Activated T-cell treated with anti-CD3 and anti-CD28 coated beads, Interleukin-2, amount 50 U/mL, for 4 hours (primary cell): Measurements from ENCODE around the gene FAM149A. TPM values are rescaled to one million over a fixed set of nuclear protein-coding genes. Genes with fewer than 3 reads are reported as not detected.

Experiments
- ATAC-seq, 2 donors: fragments of 200-7000 bp; cut with Tn5 transposase; one replicate each; pipeline ENCODE4 v1.10.0; 2021
- DNase-seq: peaks from one replicate; pipeline ENCODE4 v3.0.0-alpha.2; 2020
- H3K27me3 Mint-ChIP-seq: one replicate; pipeline ENCODE4 v1.8.0; 2021; ENCODE audit warnings: low read depth, mixed read lengths
- H3K36me3 Mint-ChIP-seq: one replicate; pipeline ENCODE4 v1.8.0; 2022; ENCODE audit warnings: mixed read lengths; ENCODE audit not compliant: insufficient read depth
- H3K4me1 Mint-ChIP-seq: one replicate; pipeline ENCODE4 v1.8.0; 2021; ENCODE audit warnings: low read depth, mixed read lengths
- H3K4me3 Mint-ChIP-seq: one replicate; pipeline ENCODE4 v1.8.0; 2021; ENCODE audit warnings: mild to moderate bottlenecking, moderate library complexity, mixed read lengths
- H3K9me3 Mint-ChIP-seq: one replicate; pipeline ENCODE4 v1.8.0; 2021; ENCODE audit warnings: mixed read lengths
- total RNA-seq, 3 donors: library from RNA; stranded (reverse); gene quantifications; one replicate each; pipeline ENCODE4 v1.2.1, GENCODE V29; 2021

Gene FAM149A
- total RNA-seq, 3 donors from 2014 or later = 0.90 to 1.2 TPM; not detected in 1

GRCh38 chr4:186131935-186132334 is 27.4 kb downstream of the FAM149A start:
- Mint-ChIP-seq H3K27me3 (peaks cover 21% of the 10 kb centered on the region), H3K4me3 (no peak overlapping the region), H3K36me3 (no peaks in the 10 kb centered on the region), H3K9me3 (no peaks in the 10 kb centered on the region), H3K4me1 (no peaks in the 10 kb centered on the region)
- no peak for ATAC-seq
- DNase-seq = no peak

GRCh38 chr4:186132577-186133242 is 28.2 kb downstream of the FAM149A start:
- ATAC-seq (peak; percentile 48 to 71), DNase-seq (no peak)
- Mint-ChIP-seq H3K4me3 (no peak overlapping the region), H3K27me3 (peaks cover 19% of the 10 kb centered on the region), H3K4me1 (no peaks in the 10 kb centered on the region), H3K9me3 (no peaks in the 10 kb centered on the region), H3K36me3 (no peaks in the 10 kb centered on the region)

GRCh38 chr4:186134257-186134656 is 29.8 kb downstream of the FAM149A start:
- ATAC-seq (peak in 1 of 2 donors; percentile 34), DNase-seq (no peak)
- H3K4me3 Mint-ChIP-seq = no peak overlapping the region
- no peaks in the 10 kb centered on the region for H3K36me3 Mint-ChIP-seq
- no peaks in the 10 kb centered on the region for H3K9me3 Mint-ChIP-seq
- peaks cover 14% of the 10 kb centered on the region for H3K27me3 Mint-ChIP-seq
- H3K4me1 Mint-ChIP-seq = no peaks in the 10 kb centered on the region

- DNase-seq = no peak
- no peak overlapping the region for H3K4me3 Mint-ChIP-seq
Measured at GRCh38 chr4:186134861-186135260, 30.4 kb downstream of the FAM149A start.

GRCh38 chr4:186137196-186137794 is 32.8 kb downstream of the FAM149A start:
- no peaks in the 10 kb centered on the region for H3K9me3 Mint-ChIP-seq
- H3K4me3 Mint-ChIP-seq = no peak overlapping the region
- ATAC-seq (no peak), DNase-seq (no peak)
- no peaks in the 10 kb centered on the region for H3K4me1 Mint-ChIP-seq
- no peaks in the 10 kb centered on the region for H3K36me3 Mint-ChIP-seq
- peaks cover 8% of the 10 kb centered on the region for H3K27me3 Mint-ChIP-seq

More at GRCh38 chr4:186134861-186135260, 30.4 kb downstream of the FAM149A start:
- ATAC-seq = no peak
- H3K36me3 Mint-ChIP-seq = no peaks in the 10 kb centered on the region
- H3K4me1 Mint-ChIP-seq = no peaks in the 10 kb centered on the region
- H3K27me3 Mint-ChIP-seq = peaks cover 8% of the 10 kb centered on the region
- H3K9me3 Mint-ChIP-seq = no peaks in the 10 kb centered on the region

GRCh38 chr4:186144198-186144945 is 39.9 kb downstream of the FAM149A start:
- Mint-ChIP-seq H3K4me1 (peaks cover 11% of the 10 kb centered on the region), H3K27me3 (peaks cover 42% of the 10 kb centered on the region), H3K9me3 (no peaks in the 10 kb centered on the region), H3K36me3 (no peaks in the 10 kb centered on the region), H3K4me3 (peak overlapping the region; percentile 72)
- ATAC-seq (peak; percentile 58 to 71), DNase-seq (no peak)

GRCh38 chr4:186144946-186145569 is 40.6 kb downstream of the FAM149A start:
- DNase-seq (no peak), ATAC-seq (peak; percentile 68 to 75)
- Mint-ChIP-seq H3K36me3 (no peaks in the 10 kb centered on the region), H3K4me1 (peaks cover 11% of the 10 kb centered on the region), H3K9me3 (no peaks in the 10 kb centered on the region), H3K4me3 (peak overlapping the region; percentile 76), H3K27me3 (peaks cover 43% of the 10 kb centered on the region)

- H3K27me3 Mint-ChIP-seq = peaks cover 47% of the 10 kb centered on the region
- no peak for ATAC-seq
Measured at GRCh38 chr4:186146458-186146857, 42.0 kb downstream of the FAM149A start.

GRCh38 chr4:186148336-186148975 is 44.0 kb downstream of the FAM149A start:
- DNase-seq = no peak
- H3K27me3 Mint-ChIP-seq = peaks cover 48% of the 10 kb centered on the region
- H3K4me3 Mint-ChIP-seq = no peak overlapping the region
- no peaks in the 10 kb centered on the region for H3K9me3 Mint-ChIP-seq
- H3K36me3 Mint-ChIP-seq = no peaks in the 10 kb centered on the region
- no peak for ATAC-seq
- H3K4me1 Mint-ChIP-seq = peaks cover 11% of the 10 kb centered on the region

More at GRCh38 chr4:186146458-186146857, 42.0 kb downstream of the FAM149A start:
- H3K4me1 Mint-ChIP-seq = peaks cover 11% of the 10 kb centered on the region
- H3K9me3 Mint-ChIP-seq = no peaks in the 10 kb centered on the region
- no peak overlapping the region for H3K4me3 Mint-ChIP-seq
- no peaks in the 10 kb centered on the region for H3K36me3 Mint-ChIP-seq
- DNase-seq = no peak

- ATAC-seq (no peak), DNase-seq (peak; percentile 36)
- Mint-ChIP-seq H3K4me1 (peaks cover 6% of the 10 kb centered on the region), H3K36me3 (no peaks in the 10 kb centered on the region), H3K27me3 (peaks cover 42% of the 10 kb centered on the region), H3K9me3 (no peaks in the 10 kb centered on the region), H3K4me3 (no peak overlapping the region)
Measured at GRCh38 chr4:186149872-186150271, 45.4 kb downstream of the FAM149A start.

- H3K36me3 Mint-ChIP-seq = no peaks in the 10 kb centered on the region
- no peak for DNase-seq
- H3K4me3 Mint-ChIP-seq = no peak overlapping the region
- H3K9me3 Mint-ChIP-seq = no peaks in the 10 kb centered on the region
- H3K27me3 Mint-ChIP-seq = peaks cover 36% of the 10 kb centered on the region
- no peak for ATAC-seq
- H3K4me1 Mint-ChIP-seq = no peaks in the 10 kb centered on the region
Measured at GRCh38 chr4:186150926-186151325, 46.4 kb downstream of the FAM149A start.

- Mint-ChIP-seq H3K4me1 (no peaks in the 10 kb centered on the region), H3K27me3 (peaks cover 30% of the 10 kb centered on the region), H3K36me3 (no peaks in the 10 kb centered on the region), H3K9me3 (no peaks in the 10 kb centered on the region), H3K4me3 (no peak overlapping the region)
- DNase-seq = no peak
- no peak for ATAC-seq
Measured at GRCh38 chr4:186151499-186151898, 47.0 kb downstream of the FAM149A start.

GRCh38 chr4:186158021-186158813 is 53.7 kb downstream of the FAM149A start:
- Mint-ChIP-seq H3K27me3 (peaks cover 7% of the 10 kb centered on the region), H3K9me3 (no peaks in the 10 kb centered on the region), H3K4me1 (peaks cover 5% of the 10 kb centered on the region), H3K4me3 (no peak overlapping the region), H3K36me3 (no peaks in the 10 kb centered on the region)
- DNase-seq = no peak
- no peak for ATAC-seq
